Keratinocyte (primary cell): ENCODE results near the gene DRC1. TPM values are rescaled to one million over a fixed set of nuclear protein-coding genes. Genes with fewer than 3 reads are reported as not detected.

Experiments
- DNase-seq: peaks from one replicate; pipeline ENCODE4 v3.0.0-alpha.2; 2011; ENCODE audit warnings: low read depth, missing footprints, low spot score
- FAIRE-seq: peaks from 2 replicates; lab custom pipeline; 2011; peaks lifted over from hg19 to GRCh38; lab: Jason Lieb, UNC
- H2AFZ ChIP-seq: 2 replicates; pipeline ENCODE4 v1.6.0; 2012; ENCODE audit warnings: low read length, control low read depth, inconsistent platforms; ENCODE audit not compliant: control insufficient read depth
- H3K27ac ChIP-seq: 2 replicates; pipeline ENCODE4 v1.5.1; 2011; ENCODE audit warnings: low read length; ENCODE audit not compliant: control insufficient read depth, insufficient read depth
- H3K27me3 ChIP-seq: 3 replicates; pipeline ENCODE4 v1.6.0; 2011; ENCODE audit warnings: low read length; ENCODE audit not compliant: control insufficient read depth, insufficient read depth; ENCODE audit errors: extremely low read depth
- H3K36me3 ChIP-seq, 2 experiments: 2 replicates in 1 of 2; 3 replicates in 1 of 2; pipeline ENCODE4 v1.5.1; 2011; ENCODE audit warnings: low read length in 2 of 2, mild to moderate bottlenecking in 1 of 2; ENCODE audit not compliant: control insufficient read depth in 2 of 2, insufficient read depth in 2 of 2; ENCODE audit errors: extremely low read depth in 1 of 2
- H3K4me1 ChIP-seq: 3 replicates; pipeline ENCODE4 v1.5.1; 2011; ENCODE audit warnings: low read length; ENCODE audit not compliant: control insufficient read depth, insufficient read depth; ENCODE audit errors: extremely low read depth
- H3K4me2 ChIP-seq: 3 replicates; pipeline ENCODE4 v1.6.0; 2011; ENCODE audit warnings: low read depth, low read length; ENCODE audit not compliant: control insufficient read depth, insufficient read depth; ENCODE audit errors: extremely low read depth
- H3K4me3 ChIP-seq, 3 experiments: fragments of 200-600 bp in 1 of 3; sonication (generic) in 1 of 3; 2 replicates in 2 of 3; 3 replicates in 1 of 3; pipeline ENCODE4 v1.5.1; 2011 to 2016; ENCODE audit warnings: low read length in 3 of 3, mild to moderate bottlenecking in 3 of 3, control low read depth in 2 of 3, inconsistent platforms in 1 of 3, low read depth in 1 of 3, mixed read lengths in 1 of 3, mixed run types in 1 of 3, moderate library complexity in 1 of 3; ENCODE audit not compliant: control insufficient read depth in 2 of 3, insufficient read depth in 2 of 3; ENCODE audit errors: extremely low read depth in 1 of 3
- H3K79me2 ChIP-seq: 2 replicates; pipeline ENCODE4 v1.6.0; 2012; ENCODE audit warnings: low read length; ENCODE audit not compliant: control insufficient read depth, insufficient read depth
- H3K9ac ChIP-seq: 3 replicates; pipeline ENCODE4 v1.6.0; 2011; ENCODE audit warnings: low read length; ENCODE audit not compliant: control insufficient read depth, insufficient read depth; ENCODE audit errors: extremely low read depth
- H3K9me1 ChIP-seq: 3 replicates; pipeline ENCODE4 v1.6.0; 2011; ENCODE audit warnings: low read length; ENCODE audit not compliant: control insufficient read depth, insufficient read depth; ENCODE audit errors: extremely low read depth
- H3K9me3 ChIP-seq: 2 replicates; pipeline ENCODE4 v1.5.1; 2012; ENCODE audit warnings: low read depth, low read length; ENCODE audit not compliant: control insufficient read depth
- H4K20me1 ChIP-seq: 3 replicates; pipeline ENCODE4 v1.6.0; 2011; ENCODE audit warnings: low read length; ENCODE audit not compliant: control insufficient read depth, insufficient read depth; ENCODE audit errors: extremely low read depth
- EZH2 ChIP-seq: IDR thresholded peaks from one replicate; pipeline ENCODE4 v1.6.1; 2012; ENCODE audit warnings: inconsistent platforms, mild to moderate bottlenecking, low read length, moderate library complexity
- dilution Hi-C: fragments of 300-500 bp; cut with MboI; formaldehyde crosslinking; loops from one replicate; pipeline ENCODE4 v1.7.0; 2020; ENCODE audit warnings: low sequenced_read_pairs; ENCODE audit not compliant: extremely low pct_ligation_motif_present
- polyA plus RNA-seq, 5 experiments: library from polyadenylated mRNA; depleted of rRNA in 3 of 5; stranded (reverse) in 3 of 5; stranded (forward) in 1 of 5; unstranded in 1 of 5; fragments of >200 nt; gene quantifications; 1 replicate in 1 of 5; 2 replicates in 3 of 5; 3 replicates in 1 of 5; pipeline versions ENCODE4 v1.2.1 to v1.2.3, GENCODE V29; 2011 to 2012; ENCODE audit warnings: missing spikeins in 2 of 5, low read depth in 1 of 5, low replicate concordance in 1 of 5
- TF ChIP-seq, protein P1 (sequence below), 3 experiments: IDR thresholded peaks in 1 of 3; conservative IDR thresholded peaks in 1 of 3; optimal IDR thresholded peaks in 1 of 3; 2 replicates in 2 of 3; 3 replicates in 1 of 3; pipeline versions ENCODE3 to v1.5.1; 2011; ENCODE audit warnings: low read length in 3 of 3, mild to moderate bottlenecking in 3 of 3, moderate library complexity in 2 of 3, control low read depth in 1 of 3, inconsistent platforms in 1 of 3; ENCODE audit not compliant: insufficient read depth in 2 of 3; ENCODE audit errors: extremely low read depth in 1 of 3

DRC1 gene
- polyA plus RNA-seq, 1 donor (not counting 4 experiments of a cell fraction or from before 2014, with no cell fraction given) = not detected

- TF ChIP-seq, protein P1, sequence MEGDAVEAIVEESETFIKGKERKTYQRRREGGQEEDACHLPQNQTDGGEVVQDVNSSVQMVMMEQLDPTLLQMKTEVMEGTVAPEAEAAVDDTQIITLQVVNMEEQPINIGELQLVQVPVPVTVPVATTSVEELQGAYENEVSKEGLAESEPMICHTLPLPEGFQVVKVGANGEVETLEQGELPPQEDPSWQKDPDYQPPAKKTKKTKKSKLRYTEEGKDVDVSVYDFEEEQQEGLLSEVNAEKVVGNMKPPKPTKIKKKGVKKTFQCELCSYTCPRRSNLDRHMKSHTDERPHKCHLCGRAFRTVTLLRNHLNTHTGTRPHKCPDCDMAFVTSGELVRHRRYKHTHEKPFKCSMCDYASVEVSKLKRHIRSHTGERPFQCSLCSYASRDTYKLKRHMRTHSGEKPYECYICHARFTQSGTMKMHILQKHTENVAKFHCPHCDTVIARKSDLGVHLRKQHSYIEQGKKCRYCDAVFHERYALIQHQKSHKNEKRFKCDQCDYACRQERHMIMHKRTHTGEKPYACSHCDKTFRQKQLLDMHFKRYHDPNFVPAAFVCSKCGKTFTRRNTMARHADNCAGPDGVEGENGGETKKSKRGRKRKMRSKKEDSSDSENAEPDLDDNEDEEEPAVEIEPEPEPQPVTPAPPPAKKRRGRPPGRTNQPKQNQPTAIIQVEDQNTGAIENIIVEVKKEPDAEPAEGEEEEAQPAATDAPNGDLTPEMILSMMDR (optimal IDR thresholded peaks at IDR 0.05 in 1 of 3, IDR thresholded peaks at IDR 0.05 in 1 of 3, conservative IDR thresholded peaks at IDR 0.05 in 1 of 3; ENCODE audit: extremely low read depth in 1 of 3, insufficient read depth in 2 of 3, low read length in 3 of 3) = no peak
- TF ChIP-seq EZH2 = no peak
- Histone ChIP-seq H3K4me2 (no peak overlapping the region), H3K9me3 (no peaks in the 10 kb centered on the region), H3K27me3 (peaks cover 8% of the 10 kb centered on the region), H2AFZ (no peak overlapping the region), H4K20me1 (no peaks in the 10 kb centered on the region), H3K4me1 (no peaks in the 10 kb centered on the region), H3K36me3 (no peaks in the 10 kb centered on the region), H3K4me3 (no peak overlapping the region), H3K27ac (no peak overlapping the region), H3K9me1 (no peaks in the 10 kb centered on the region), H3K79me2 (no peaks in the 10 kb centered on the region), H3K9ac (no peak overlapping the region)
- dilution Hi-C loops = no loop called here
- no peak for DNase-seq
- FAIRE-seq = no peak
Observed at GRCh38 chr2:26483027-26483326, 81.3 kb downstream of the DRC1 start.

DNA sequence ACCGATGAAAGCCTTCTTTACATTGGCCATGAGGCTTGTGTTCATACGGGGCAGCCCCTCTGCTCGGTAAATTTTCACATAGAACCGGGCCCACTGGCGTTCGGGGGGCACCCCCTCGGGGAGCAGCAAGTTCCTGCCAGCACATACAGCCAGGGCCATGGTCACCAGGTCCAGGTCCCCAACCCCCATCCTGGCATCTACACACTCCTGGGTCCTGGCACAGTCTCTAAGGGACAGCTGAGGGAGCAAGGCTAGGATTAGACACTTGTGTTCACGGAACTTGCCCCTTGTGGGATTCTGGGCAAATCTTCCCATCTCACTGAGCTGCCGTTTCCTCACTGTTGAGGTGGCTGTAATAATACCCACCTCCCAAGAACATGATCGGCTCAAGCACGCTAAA lies 81.8 kb downstream of the DRC1 start:
- Histone ChIP-seq H3K4me2 (no peak overlapping the region), H3K27ac (no peak overlapping the region), H4K20me1 (no peaks in the 10 kb centered on the region), H3K27me3 (peaks cover 8% of the 10 kb centered on the region), H3K36me3 (no peaks in the 10 kb centered on the region), H3K4me1 (no peaks in the 10 kb centered on the region), H3K9me3 (no peaks in the 10 kb centered on the region), H3K79me2 (no peaks in the 10 kb centered on the region), H2AFZ (no peak overlapping the region), H3K4me3 (no peak overlapping the region), H3K9ac (no peak overlapping the region), H3K9me1 (no peaks in the 10 kb centered on the region)
- TF ChIP-seq EZH2 = no peak
- TF ChIP-seq, protein P1 (optimal IDR thresholded peaks at IDR 0.05 in 1 of 3, IDR thresholded peaks at IDR 0.05 in 1 of 3, conservative IDR thresholded peaks at IDR 0.05 in 1 of 3; ENCODE audit: extremely low read depth in 1 of 3, insufficient read depth in 2 of 3, low read length in 3 of 3) = no peak
- DNase-seq = no peak
- FAIRE-seq = no peak
- dilution Hi-C loops = no loop called here
